Stimulated activated CD8-positive, alpha-beta memory T cell treated with anti-CD3 and anti-CD28 coated beads, Interleukin-7, amount 100 ng/mL, for 1 hour (primary cell): ENCODE data around the gene ATP12A.
A peak's percentile ranks its signal among the peaks of the same experiment; 100 is the strongest.

Source experiments
- DNase-seq, 2 donors: peaks; one replicate each; pipeline ENCODE4 v3.0.0-alpha.2; 2020; ENCODE audit warnings: low read depth in 2 of 2

The ATP12A gene

GRCh38 chr13:24688111-24688510 lies 7.9 kb downstream of the ATP12A start:
- no peak for DNase-seq

GRCh38 chr13:24688950-24689349 lies 8.7 kb downstream of the ATP12A start:
- DNase-seq, result no peak

- DNase-seq, result no peak
These were observed 11.2 kb downstream of the ATP12A start for GRCh38 chr13:24691381-24691780.

GRCh38 chr13:24692561-24692960 lies 12.4 kb downstream of the ATP12A start:
- no peak for DNase-seq

- DNase-seq, result no peak
These were observed 13.8 kb downstream of the ATP12A start for GRCh38 chr13:24693862-24694471.

GRCh38 chr13:24694907-24695306 lies 14.7 kb downstream of the ATP12A start:
- DNase-seq, result no peak

- DNase-seq, result no peak
These were observed 18.5 kb downstream of the ATP12A start for GRCh38 chr13:24698686-24699085.

- DNase-seq, result no peak
These were observed 19.3 kb downstream of the ATP12A start for GRCh38 chr13:24699541-24699940.

- no peak for DNase-seq
These were observed 20.3 kb downstream of the ATP12A start for GRCh38 chr13:24700539-24700938.

- DNase-seq, result no peak
These were observed 26.8 kb downstream of the ATP12A start for GRCh38 chr13:24706886-24707585.

- peak in 1 of 2 donors; percentile 11 for DNase-seq
These were observed 29.1 kb downstream of the ATP12A start for GRCh38 chr13:24709186-24709913.

- no peak for DNase-seq
These were observed 32.8 kb downstream of the ATP12A start for GRCh38 chr13:24713022-24713421.

- no peak for DNase-seq
These were observed 35.8 kb downstream of the ATP12A start for GRCh38 chr13:24716011-24716410.

GRCh38 chr13:24716446-24716845 lies 36.2 kb downstream of the ATP12A start:
- DNase-seq, result no peak

- DNase-seq, result no peak
These were observed 37.0 kb downstream of the ATP12A start for GRCh38 chr13:24717217-24717616.

- no peak for DNase-seq
These were observed 38.2 kb downstream of the ATP12A start for GRCh38 chr13:24718192-24718965.

- no peak for DNase-seq
These were observed 38.9 kb downstream of the ATP12A start for GRCh38 chr13:24719139-24719538.

- no peak for DNase-seq
These were observed 43.0 kb downstream of the ATP12A start for GRCh38 chr13:24723206-24723605.

- DNase-seq, result no peak
These were observed 44.5 kb downstream of the ATP12A start for GRCh38 chr13:24724714-24725113.

GRCh38 chr13:24725379-24725778 lies 45.2 kb downstream of the ATP12A start:
- no peak for DNase-seq

GRCh38 chr13:24727731-24728601 lies 47.8 kb downstream of the ATP12A start:
- DNase-seq, result peak; percentile 32 to 33
